Measurements from ENCODE around the gene RMI2.

RMI2 gene

DNA sequence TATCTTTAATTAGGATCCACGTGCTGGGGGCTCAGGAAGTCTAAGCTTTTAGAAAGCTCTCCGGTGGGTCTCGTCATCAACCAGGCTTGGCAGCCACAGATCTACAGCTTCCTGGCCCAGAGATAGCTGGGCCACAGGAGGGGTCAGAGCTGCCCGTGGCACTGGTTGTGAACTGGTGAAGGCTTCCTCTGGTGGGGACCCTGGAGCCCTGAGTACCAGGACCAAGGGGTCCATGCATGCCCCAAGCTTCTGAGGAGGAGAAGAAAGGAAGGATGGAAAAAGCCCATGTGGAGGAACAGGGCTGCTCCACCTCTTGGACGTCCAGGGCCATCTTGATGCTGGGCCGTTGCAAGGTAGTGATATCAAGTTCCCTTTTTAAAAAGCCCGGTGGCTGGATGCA lies 13.3 kb downstream of the RMI2 start:
- TF ChIP-seq, protein P1, sequence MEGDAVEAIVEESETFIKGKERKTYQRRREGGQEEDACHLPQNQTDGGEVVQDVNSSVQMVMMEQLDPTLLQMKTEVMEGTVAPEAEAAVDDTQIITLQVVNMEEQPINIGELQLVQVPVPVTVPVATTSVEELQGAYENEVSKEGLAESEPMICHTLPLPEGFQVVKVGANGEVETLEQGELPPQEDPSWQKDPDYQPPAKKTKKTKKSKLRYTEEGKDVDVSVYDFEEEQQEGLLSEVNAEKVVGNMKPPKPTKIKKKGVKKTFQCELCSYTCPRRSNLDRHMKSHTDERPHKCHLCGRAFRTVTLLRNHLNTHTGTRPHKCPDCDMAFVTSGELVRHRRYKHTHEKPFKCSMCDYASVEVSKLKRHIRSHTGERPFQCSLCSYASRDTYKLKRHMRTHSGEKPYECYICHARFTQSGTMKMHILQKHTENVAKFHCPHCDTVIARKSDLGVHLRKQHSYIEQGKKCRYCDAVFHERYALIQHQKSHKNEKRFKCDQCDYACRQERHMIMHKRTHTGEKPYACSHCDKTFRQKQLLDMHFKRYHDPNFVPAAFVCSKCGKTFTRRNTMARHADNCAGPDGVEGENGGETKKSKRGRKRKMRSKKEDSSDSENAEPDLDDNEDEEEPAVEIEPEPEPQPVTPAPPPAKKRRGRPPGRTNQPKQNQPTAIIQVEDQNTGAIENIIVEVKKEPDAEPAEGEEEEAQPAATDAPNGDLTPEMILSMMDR (IDR thresholded peaks at IDR 0.05; ENCODE audit: low read depth, low read length), result no peak
- no peak overlapping the region for H3K4me3 ChIP-seq (ENCODE audit: low read depth, low read length)

GRCh38 chr16:11359370-11359769 lies 14.1 kb downstream of the RMI2 start:
- TF ChIP-seq, protein P1 (IDR thresholded peaks at IDR 0.05; ENCODE audit: low read depth, low read length), result no peak
- H3K4me3 ChIP-seq (ENCODE audit: low read depth, low read length), result no peak overlapping the region

- H3K4me3 ChIP-seq (ENCODE audit: low read depth, low read length), result no peak overlapping the region
- TF ChIP-seq, protein P1 (IDR thresholded peaks at IDR 0.05; ENCODE audit: low read depth, low read length), result no peak
Measured at GRCh38 chr16:11360641-11361373, 15.5 kb downstream of the RMI2 start.

- TF ChIP-seq, protein P1 (IDR thresholded peaks at IDR 0.05; ENCODE audit: low read depth, low read length), result no peak
- no peak overlapping the region for H3K4me3 ChIP-seq (ENCODE audit: low read depth, low read length)
Measured at GRCh38 chr16:11361701-11362451, 16.6 kb downstream of the RMI2 start.

GRCh38 chr16:11363927-11364258 lies 18.6 kb downstream of the RMI2 start:
- H3K4me3 ChIP-seq (ENCODE audit: low read depth, low read length), result no peak overlapping the region
- TF ChIP-seq, protein P1 (IDR thresholded peaks at IDR 0.05; ENCODE audit: low read depth, low read length), result no peak

DNA sequence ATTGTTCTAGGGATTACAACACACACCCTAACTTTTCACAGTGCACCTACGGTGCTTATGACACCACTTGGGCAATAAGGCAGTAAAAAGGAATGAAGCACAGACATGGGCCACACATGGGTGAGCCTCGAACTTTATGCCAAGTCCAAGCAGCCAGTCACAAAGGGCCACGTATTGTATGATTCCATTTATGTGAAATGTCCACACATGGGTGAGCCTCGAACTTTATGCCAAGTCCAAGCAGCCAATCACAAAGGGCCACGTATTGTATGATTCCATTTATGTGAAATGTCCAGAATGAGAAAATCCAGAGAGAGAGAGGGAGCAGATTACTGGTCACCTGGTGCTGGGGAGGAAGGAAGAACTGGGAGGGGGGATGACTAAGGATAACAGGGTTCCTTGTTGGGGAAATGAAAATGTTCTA lies 22.2 kb downstream of the RMI2 start:
- TF ChIP-seq, protein P1 (IDR thresholded peaks at IDR 0.05; ENCODE audit: low read depth, low read length), result no peak
- no peak overlapping the region for H3K4me3 ChIP-seq (ENCODE audit: low read depth, low read length)

Measured in WI38 (cell line).